ENCODE measurements around the gene KCNH5. TPM values are rescaled to one million over a fixed set of nuclear protein-coding genes. Genes with fewer than 3 reads are reported as not detected.
A peak's percentile ranks its signal among the peaks of the same experiment; 100 is the strongest.

KCNH5 gene
- total and polyA plus RNA-seq, 2 of the 13 experiments (the other 11 are each of a cell fraction or from before 2014, with no cell fraction given) = not detected

DNA sequence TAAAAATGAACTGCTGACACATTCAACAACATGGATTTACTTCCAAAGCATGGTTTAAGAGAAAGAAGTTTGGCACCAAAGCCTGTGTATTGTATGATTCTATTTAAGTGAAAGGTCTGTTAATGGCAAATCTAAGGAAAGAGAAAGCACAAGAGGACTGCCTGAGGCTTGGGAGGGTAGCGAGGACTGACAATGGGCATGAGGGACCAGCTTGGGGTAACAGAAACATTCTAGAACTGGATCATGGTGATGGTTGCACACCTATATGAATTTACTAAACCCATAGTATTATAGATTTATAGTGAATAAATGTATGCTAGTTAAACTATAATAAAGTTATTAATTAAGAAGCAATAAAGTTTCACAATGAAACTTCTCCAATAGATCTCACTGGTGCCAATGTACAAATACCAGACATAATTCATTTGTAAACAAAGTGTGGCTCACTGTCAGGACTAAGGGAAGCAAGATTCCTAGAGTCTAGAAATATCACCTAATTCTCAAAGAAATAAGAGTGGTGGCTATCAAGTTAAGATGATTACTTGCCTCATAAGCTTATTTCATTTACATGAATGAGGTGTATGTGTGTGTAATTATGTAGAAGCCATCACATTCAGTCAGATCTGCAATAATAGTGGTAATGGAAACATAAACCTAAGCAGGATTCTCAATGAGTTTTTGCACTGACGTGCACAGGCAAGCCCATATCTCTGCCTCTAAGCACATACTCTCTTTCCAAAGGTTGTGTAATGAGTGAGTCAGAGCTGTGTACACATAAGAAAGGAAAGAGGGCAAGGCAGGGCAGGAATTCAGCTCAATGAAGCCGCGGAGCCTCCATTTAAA, 353.4 kb downstream of the KCNH5 start (continued):
- TF ChIP-seq JUN (CRISPR knock-in tag; IDR thresholded peaks at IDR 0.05) = peak; percentile 95
- no peak for TF ChIP-seq ZNF484 (CRISPR knock-in tag; IDR thresholded peaks at IDR 0.05; ENCODE audit: borderline replicate concordance, low read depth)
- TF ChIP-seq KLF16 (CRISPR knock-in tag; IDR thresholded peaks at IDR 0.05) = peak in 1 of 2 experiments; percentile 50; a peak in 1 of 4 replicates
- no peak for TF ChIP-seq POLR2A (IDR thresholded peaks at IDR 0.05; ENCODE audit: insufficient read depth in 1 of 2, low read depth in 2 of 2, low read length in 2 of 2)
- peak; percentile 49; the same call in 1 of the 2 replicates for TF ChIP-seq ZNF878 (CRISPR knock-in tag; IDR thresholded peaks at IDR 0.05)
- TF ChIP-seq HOXA3 (CRISPR knock-in tag; IDR thresholded peaks at IDR 0.05) = peak; percentile 51; the same call in 1 of the 2 replicates
- no peak for TF ChIP-seq ATAD3A (CRISPR knock-in tag; IDR thresholded peaks at IDR 0.05)
- TF ChIP-seq AHR (CRISPR knock-in tag; IDR thresholded peaks at IDR 0.05) = no peak
- TF ChIP-seq GMEB2 (CRISPR knock-in tag; IDR thresholded peaks at IDR 0.05; ENCODE audit: low read depth) = no peak
- TF ChIP-seq STAT5B (CRISPR knock-in tag; IDR thresholded peaks at IDR 0.05) = no peak
- TF ChIP-seq KLF6 (CRISPR knock-in tag; IDR thresholded peaks at IDR 0.05) = no peak
- TF ChIP-seq, protein P1, sequence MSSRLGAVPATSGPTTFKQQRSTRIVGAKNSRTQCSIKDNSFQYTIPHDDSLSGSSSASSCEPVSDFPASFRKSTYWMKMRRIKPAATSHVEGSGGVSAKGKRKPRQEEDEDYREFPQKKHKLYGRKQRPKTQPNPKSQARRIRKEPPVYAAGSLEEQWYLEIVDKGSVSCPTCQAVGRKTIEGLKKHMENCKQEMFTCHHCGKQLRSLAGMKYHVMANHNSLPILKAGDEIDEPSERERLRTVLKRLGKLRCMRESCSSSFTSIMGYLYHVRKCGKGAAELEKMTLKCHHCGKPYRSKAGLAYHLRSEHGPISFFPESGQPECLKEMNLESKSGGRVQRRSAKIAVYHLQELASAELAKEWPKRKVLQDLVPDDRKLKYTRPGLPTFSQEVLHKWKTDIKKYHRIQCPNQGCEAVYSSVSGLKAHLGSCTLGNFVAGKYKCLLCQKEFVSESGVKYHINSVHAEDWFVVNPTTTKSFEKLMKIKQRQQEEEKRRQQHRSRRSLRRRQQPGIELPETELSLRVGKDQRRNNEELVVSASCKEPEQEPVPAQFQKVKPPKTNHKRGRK (CRISPR knock-in tag; IDR thresholded peaks at IDR 0.05) = no peak
- TF ChIP-seq MEF2D (CRISPR knock-in tag; IDR thresholded peaks at IDR 0.05) = no peak
- peak; percentile 81 for TF ChIP-seq ZMYM4 (CRISPR knock-in tag; IDR thresholded peaks at IDR 0.05)
- 0 out of 2 replicates have a peak, but pooled peaks have one; percentile 20 for TF ChIP-seq RCOR2 (CRISPR knock-in tag; IDR thresholded peaks at IDR 0.05)
- peak; percentile 84; the same call in 1 of the 2 replicates for TF ChIP-seq HOMEZ (CRISPR knock-in tag; IDR thresholded peaks at IDR 0.05; ENCODE audit: low read depth)
- no peak for TF ChIP-seq ZC3H4 (CRISPR knock-in tag; IDR thresholded peaks at IDR 0.05; ENCODE audit: borderline replicate concordance)
- no peak for TF ChIP-seq BRF2 (CRISPR knock-in tag; IDR thresholded peaks at IDR 0.05)
- no peak for TF ChIP-seq ZFY (CRISPR knock-in tag; IDR thresholded peaks at IDR 0.05)
- TF ChIP-seq, protein P2, sequence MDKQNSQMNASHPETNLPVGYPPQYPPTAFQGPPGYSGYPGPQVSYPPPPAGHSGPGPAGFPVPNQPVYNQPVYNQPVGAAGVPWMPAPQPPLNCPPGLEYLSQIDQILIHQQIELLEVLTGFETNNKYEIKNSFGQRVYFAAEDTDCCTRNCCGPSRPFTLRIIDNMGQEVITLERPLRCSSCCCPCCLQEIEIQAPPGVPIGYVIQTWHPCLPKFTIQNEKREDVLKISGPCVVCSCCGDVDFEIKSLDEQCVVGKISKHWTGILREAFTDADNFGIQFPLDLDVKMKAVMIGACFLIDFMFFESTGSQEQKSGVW (CRISPR knock-in tag; IDR thresholded peaks at IDR 0.05; ENCODE audit: borderline replicate concordance) = no peak
- no peak for TF ChIP-seq JDP2 (CRISPR knock-in tag; IDR thresholded peaks at IDR 0.05; ENCODE audit: borderline replicate concordance)
- no peak for TF ChIP-seq ZSCAN9 (CRISPR knock-in tag; IDR thresholded peaks at IDR 0.05; ENCODE audit: borderline replicate concordance)
- no peak for TF ChIP-seq GZF1 (CRISPR knock-in tag; IDR thresholded peaks at IDR 0.05)
- TF ChIP-seq HES4 (CRISPR knock-in tag; IDR thresholded peaks at IDR 0.05; ENCODE audit: borderline replicate concordance) = no peak
- TF ChIP-seq ZBTB42 (CRISPR knock-in tag; IDR thresholded peaks at IDR 0.05) = no peak
